NOMO-1 treated with dmso at 0.1 percent for 144 hours (cell line): ENCODE data around the gene TRMT11.
A peak's percentile ranks its signal among the peaks of the same experiment; 100 is the strongest.
"Not testable (repeated sequence)": the region's sequence is repeated elsewhere in the genome, so short reads cannot be mapped to it uniquely, and the experiment has no call there.

ENCODE experiments used
- DNase-seq: peaks from one replicate; lab custom pipeline; 2025; ENCODE audit not compliant: unreplicated experiment; lab: John Stamatoyannopoulos, UW

Gene TRMT11

GRCh38 chr6:125956506-125957390, 29.6 kb upstream of the TRMT11 start, which contains the start of gene HINT3:
Gene HINT3 (plus strand): TSS chr6:125956770. CDS start chr6:125956978, 208 bp downstream.
- DNase-seq = peak; percentile 96

- DNase-seq = no peak
Observed at GRCh38 chr6:125957391-125957693, 29.0 kb upstream of the TRMT11 start.

GRCh38 chr6:125957845-125958244, 28.5 kb upstream of the TRMT11 start:
- peak; percentile 19 for DNase-seq

GRCh38 chr6:125959041-125959440, 27.3 kb upstream of the TRMT11 start:
- DNase-seq = no peak

GRCh38 chr6:125961117-125961516, 25.2 kb upstream of the TRMT11 start:
- DNase-seq = no peak

- DNase-seq = no peak
Observed at GRCh38 chr6:125962900-125963497, 23.3 kb upstream of the TRMT11 start.

- DNase-seq = no peak
Observed at GRCh38 chr6:125963817-125964216, 22.5 kb upstream of the TRMT11 start.

GRCh38 chr6:125966569-125966968, 19.8 kb upstream of the TRMT11 start:
- no peak for DNase-seq

- DNase-seq = no peak
Observed at GRCh38 chr6:125968493-125968892, 17.8 kb upstream of the TRMT11 start.

GRCh38 chr6:125970760-125971159, 15.6 kb upstream of the TRMT11 start:
- DNase-seq = no peak

- DNase-seq = not testable (repeated sequence)
Observed at GRCh38 chr6:125972478-125972877, 13.9 kb upstream of the TRMT11 start.

GRCh38 chr6:125974214-125974866, 12.0 kb upstream of the TRMT11 start:
- no peak for DNase-seq

- DNase-seq = no peak
Observed at GRCh38 chr6:125979101-125979500, 7.2 kb upstream of the TRMT11 start.

GRCh38 chr6:125981571-125982185, 4.7 kb upstream of the TRMT11 start:
- DNase-seq = no peak

GRCh38 chr6:125983246-125983945, 2.9 kb upstream of the TRMT11 start:
- no peak for DNase-seq

GRCh38 chr6:125984311-125984710, 2.0 kb upstream of the TRMT11 start:
- no peak for DNase-seq

- no peak for DNase-seq
Observed at GRCh38 chr6:125985522-125985921, 818 bp upstream of the TRMT11 start.

- no peak for DNase-seq
Observed at GRCh38 chr6:125985979-125986300, 400 bp upstream of the TRMT11 start.

GRCh38 chr6:125987026-125987617, 782 bp downstream of the TRMT11 start:
- no peak for DNase-seq

GRCh38 chr6:125988280-125988679, 1.9 kb downstream of the TRMT11 start:
- no peak for DNase-seq

GRCh38 chr6:125989631-125990030, 3.3 kb downstream of the TRMT11 start:
- DNase-seq = no peak
